Renal cortical epithelial cell (primary cell): ENCODE results near the gene LRMDA. TPM values are rescaled to one million over a fixed set of nuclear protein-coding genes. Genes with fewer than 3 reads are reported as not detected.
"Not testable (repeated sequence)": the region's sequence is repeated elsewhere in the genome, so short reads cannot be mapped to it uniquely, and the experiment has no call there.

ENCODE experiments used
- DNase-seq: peaks from one replicate; pipeline ENCODE4 v3.0.0-alpha.2; 2011; ENCODE audit warnings: low read depth
- total RNA-seq: library from RNA; depleted of rRNA; stranded (reverse); fragments of >200 nt; gene quantifications from 2 replicates; pipeline ENCODE4 v1.2.3, GENCODE V29; 2014

LRMDA gene
- total RNA-seq, 1 donor from 2014 or later, result 11.7 TPM

- no peak for DNase-seq
Observed at GRCh38 chr10:76040830-76041220, 609.4 kb downstream of the LRMDA start.

- DNase-seq, result no peak
Observed at GRCh38 chr10:76041551-76041950, 610.1 kb downstream of the LRMDA start.

DNA sequence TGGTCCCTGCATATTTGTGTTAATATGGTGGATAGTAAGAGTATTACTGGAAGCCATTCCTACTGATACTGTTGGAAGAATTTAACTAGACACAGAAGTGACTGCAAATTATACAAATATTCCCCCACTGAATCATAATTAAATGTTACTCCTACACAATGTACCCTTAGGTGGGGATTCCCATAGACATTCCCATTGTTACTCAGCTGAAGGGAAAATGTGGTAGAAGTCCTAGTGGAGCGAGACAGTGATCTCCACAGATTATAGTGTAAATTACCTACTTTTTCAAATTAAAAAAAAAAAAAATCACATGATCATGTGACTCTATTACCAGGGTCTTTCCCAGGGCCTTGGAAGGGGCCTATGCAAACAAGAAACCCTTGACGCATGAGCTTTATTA is 611.8 kb downstream of the LRMDA start:
- DNase-seq, result peak; percentile 34

DNA sequence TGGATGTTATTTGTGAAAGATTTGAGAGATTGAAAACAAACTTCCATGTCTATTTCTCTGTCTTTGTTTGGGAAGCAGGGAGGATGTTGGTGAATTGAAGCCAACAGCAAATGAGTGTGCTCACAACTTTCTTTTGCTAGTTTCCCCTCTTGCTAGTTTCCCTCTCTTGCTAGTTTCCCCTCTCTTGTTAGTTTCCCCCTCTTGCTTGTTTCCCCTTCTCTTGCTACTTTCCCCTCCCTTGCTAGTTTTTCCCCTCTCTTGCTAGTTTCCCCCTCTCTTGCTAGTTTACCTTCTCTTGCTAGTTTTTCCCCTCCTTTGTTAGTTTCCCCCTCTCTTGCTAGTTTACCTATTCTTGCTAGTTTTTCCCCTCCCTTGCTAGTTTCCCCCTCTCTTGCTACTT is 613.3 kb downstream of the LRMDA start:
- no peak for DNase-seq

DNA sequence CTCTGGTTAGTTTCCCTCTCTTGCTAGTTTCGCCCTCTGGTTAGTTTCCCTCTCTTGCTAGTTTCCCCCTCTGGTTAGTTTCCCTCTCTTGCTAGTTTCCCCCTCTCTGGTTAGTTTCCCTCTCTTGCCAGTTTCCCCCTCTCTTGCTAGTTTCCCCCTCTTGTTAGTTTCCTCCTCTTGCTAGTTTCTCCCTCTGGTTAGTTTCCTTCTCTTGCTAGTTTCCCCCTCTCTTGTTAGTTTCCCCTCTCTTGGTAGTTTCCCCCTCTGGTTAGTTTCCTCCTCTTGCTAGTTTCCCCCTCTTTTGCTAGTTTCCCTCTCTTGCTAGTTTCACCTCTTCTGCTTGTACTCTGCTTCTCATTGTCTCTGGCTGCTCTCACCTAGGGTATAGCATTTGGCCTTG is 613.8 kb downstream of the LRMDA start:
- DNase-seq, result no peak

- no peak for DNase-seq
Observed at GRCh38 chr10:76047521-76047920, 616.1 kb downstream of the LRMDA start.

- peak; percentile 88 for DNase-seq
Observed at GRCh38 chr10:76049581-76050290, 618.3 kb downstream of the LRMDA start.

DNA sequence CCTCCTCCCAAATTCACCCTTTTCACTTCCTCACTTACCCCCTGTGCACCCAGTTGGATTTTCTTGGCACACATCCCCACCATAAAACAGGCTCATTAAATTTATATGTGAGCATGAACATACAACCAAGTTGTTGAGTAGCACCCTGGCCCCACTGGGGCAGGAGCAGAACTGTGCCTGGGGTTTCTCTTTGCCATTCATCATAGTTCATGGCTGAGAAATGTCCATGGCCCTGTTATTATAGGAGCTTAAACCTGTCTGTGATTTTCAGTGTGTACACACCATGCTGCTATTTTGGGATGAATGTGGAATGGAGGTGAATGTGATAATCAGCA is 618.8 kb downstream of the LRMDA start:
- DNase-seq, result no peak

DNA sequence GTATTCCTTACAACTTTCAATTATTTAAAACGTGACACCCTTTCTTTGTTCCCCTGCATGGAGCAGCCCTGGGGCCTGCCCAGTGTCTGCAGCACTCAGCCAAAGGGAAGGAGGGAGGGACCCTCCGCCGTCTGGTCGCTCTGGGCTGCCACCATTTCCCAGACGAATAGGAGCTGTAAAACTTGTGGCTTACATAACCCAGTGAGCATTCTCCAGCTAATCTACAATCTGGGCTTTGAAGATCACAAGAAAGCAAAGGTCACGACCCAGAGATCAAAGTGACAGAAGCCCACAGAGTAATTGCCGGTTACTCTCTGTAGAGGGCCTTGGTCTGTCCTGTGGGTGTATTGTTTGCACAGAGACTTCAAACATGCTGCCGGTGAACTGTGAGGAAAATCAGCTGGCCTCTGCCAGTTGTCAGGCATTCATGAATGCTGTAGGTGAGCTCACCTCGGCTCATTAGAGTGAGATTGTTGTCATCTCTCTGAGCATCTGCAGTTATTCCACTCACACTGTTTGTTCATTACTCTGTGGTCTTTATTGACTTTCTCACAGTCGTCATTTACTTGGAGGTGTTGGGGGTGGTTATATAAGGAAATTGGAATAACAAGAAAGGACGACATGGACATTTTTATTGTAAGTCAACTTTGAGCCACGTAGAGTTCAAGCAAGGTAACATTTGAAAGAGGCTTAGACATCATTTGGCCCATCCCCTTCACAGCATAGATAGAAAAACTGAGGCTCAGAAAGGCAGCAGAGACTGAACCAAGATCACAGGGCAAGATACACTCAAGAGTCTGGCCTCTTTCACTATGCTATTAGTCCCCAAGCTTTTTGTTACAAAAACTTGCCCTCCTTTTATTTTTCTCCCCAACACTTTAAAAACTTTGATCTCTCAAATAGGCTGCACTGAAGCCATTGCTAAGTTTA is 619.8 kb downstream of the LRMDA start:
- peak; percentile 5 for DNase-seq

DNA sequence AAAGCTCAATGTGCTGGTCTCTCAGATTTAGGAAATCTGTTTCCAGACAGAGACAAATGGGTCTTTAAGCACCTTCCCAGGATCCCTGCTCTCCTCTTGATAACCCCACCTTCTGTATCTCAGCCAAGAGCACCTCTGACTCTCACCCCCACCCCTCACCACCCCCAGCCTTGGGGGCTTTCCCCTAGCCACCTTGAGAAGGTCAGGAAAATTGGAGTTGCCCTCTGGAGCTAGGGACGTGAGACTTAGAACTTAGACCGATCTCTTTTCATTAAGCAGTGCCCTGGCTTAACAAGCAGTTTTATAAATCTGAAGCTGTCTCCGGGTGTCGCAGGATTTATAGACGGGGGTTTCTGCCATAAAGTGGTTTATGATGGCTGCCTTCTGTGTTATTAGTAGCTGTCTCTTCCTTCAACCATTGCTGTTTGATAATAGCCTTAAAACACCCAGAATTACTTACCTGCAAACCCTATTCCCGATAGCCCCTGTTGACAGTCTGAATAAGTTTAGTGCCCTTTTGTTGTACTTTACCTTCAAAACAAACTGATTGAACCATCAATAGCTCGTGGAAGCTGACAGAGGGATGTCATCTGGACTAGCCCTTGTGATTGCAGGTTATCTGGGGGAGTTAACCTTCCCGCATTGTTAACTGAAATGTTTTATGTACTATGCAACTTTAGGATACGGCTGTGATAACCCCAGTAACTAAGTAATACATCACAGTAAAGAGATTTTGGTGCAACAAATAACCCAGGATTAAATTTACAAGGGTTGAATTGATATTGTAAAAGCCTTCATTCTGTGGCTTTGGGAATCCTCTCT is 621.5 kb downstream of the LRMDA start:
- no peak for DNase-seq

DNA sequence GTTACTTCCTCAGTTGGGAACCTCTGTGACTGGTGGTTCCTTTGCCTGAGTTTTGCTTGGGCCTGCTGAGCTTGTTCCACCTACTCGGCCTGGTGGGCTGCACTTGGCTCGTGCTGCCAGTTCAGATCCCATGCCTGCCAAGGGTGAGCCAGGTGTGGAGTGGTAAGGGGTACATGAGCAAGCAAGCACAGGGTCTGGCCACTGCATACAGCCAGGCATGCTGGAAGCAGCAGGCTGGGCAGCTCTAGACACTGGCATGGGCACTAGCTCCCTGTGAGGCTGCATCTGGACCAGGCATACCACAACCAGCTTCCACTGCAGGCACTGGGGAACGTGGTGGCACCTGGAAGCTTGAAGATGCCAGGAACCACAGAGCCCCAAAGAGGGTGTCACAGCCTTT is 624.0 kb downstream of the LRMDA start:
- no peak for DNase-seq

- DNase-seq, result no peak
Observed at GRCh38 chr10:76055963-76056362, 624.5 kb downstream of the LRMDA start.

DNA sequence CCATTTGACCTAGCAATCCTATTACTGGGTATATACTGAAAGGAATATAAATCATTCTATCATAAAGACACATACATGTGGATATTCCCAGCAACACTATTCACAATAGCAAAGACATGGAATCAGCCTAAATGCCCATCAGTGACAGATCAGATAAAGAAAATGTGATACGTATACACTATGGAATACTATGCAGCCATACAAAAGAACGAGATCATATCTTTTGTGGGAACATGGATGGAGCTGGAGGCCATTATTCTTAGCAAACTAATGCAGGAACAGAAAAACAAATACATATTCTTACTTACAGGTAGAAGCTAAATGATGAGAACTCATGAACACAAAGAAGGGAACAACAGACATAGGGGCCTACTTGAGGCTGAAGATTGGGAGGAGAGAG is 629.6 kb downstream of the LRMDA start:
- not testable (repeated sequence) for DNase-seq

DNA sequence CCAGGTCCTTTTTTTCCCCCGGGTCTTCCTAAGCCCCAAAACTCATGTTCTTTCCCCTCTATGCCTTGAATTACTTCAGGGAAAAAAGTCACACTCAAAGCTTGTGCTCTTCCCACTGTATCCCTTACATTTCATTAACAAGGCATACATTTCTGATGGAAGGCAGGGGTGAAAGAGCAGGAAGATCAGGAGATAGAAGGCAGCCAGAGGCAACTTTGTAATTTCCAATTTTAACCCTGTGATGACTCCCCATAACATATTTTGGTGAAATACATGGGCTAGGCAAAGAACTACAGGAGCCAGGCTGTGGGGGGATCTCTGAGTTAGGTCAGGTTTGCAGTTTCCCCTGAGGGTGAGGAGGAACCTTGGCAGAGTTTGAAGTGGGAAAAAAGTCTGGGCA is 635.0 kb downstream of the LRMDA start:
- no peak for DNase-seq

DNA sequence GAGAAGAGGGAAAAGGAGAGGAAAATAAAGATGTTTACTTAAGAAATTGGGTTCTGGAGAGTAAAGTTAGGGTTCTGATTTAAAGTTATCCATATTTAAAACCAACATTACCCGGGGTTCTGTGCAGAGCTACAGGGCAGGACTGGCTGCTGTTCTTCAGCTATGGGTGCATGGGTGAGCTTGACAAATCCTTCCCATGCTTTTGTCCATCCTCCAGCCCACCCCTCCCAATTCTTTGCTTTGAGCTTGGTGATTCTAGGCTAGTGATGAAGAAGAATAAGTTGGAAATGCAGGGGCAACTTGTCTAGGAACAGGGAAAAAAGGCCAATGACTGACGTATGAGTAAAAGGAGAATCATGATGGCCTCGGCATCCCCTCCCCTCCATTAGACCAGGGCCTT is 636.0 kb downstream of the LRMDA start:
- DNase-seq, result no peak

- no peak for DNase-seq
Observed at GRCh38 chr10:76068856-76069255, 637.4 kb downstream of the LRMDA start.

DNA sequence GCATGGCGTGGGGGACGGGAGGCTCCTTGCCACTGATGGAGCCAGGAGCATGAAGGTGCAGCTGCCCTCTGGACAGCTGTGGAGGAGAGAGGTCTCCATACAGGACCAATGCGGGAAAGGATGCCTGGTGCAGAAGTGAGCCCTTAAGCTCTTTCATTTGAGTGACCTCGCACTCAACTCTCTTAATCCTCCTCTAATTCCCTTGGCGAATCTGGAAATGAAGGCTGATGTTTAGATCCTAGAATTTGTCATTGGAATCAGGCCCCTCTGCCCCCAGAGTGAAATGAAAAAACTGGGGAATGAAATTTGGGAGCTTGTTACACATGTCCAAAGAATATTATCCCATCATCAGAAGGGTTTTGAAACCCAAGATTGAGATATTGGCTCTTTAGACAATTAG is 639.5 kb downstream of the LRMDA start:
- DNase-seq, result no peak

DNA sequence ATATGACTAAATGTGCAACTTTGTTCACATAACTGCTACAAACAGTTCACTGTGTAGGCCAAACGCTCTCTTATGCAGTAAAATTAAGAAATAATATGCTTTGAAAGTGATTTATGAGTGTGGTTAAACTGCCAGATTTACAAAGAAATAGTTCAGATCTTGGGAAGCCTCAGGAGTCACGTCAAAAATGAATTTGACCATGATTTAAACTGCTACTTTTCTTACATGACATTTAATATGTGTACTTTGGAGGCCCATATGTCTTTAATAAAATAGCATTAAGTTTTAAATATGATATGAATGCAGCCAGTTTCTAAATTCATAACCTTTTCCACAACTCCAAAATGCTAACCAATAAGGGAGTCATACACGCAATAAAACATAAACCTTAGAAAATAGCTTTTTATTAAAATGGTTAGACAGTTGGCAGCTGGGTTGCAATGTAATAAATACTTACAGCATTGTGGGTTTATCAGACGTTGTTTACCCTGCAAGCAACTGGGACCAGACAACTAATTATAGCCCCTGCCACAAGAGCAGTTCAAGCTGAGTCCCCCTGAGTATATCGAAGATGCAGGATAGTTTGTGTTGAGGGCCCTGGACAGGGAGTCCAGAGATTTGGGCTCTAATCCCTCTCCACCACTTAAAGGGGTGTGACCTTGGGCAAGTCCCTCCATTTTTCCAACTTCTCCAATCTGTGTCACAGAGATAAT is 640.4 kb downstream of the LRMDA start:
- no peak for DNase-seq

GRCh38 chr10:76072384-76072783 is 641.0 kb downstream of the LRMDA start:
- DNase-seq, result no peak

DNA sequence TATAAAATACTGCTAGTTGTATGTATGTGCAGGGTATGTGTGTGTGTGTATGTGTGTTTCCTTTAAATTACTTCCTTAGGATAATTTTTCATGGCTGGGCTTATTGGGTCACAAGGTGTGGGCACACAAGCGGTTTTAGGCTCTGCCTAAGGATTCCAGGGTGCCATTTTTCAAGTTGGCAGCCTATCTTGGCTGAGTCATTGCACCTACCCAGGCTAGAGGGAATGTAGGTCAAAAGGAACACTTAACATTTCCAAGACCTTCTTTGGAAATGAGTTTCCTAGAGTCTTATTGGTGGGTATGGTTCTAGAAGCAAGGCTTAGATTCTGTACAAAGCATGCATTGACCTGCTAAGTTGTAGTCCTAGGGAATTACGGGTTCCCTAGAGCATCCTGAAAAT is 642.1 kb downstream of the LRMDA start:
- no peak for DNase-seq

DNA sequence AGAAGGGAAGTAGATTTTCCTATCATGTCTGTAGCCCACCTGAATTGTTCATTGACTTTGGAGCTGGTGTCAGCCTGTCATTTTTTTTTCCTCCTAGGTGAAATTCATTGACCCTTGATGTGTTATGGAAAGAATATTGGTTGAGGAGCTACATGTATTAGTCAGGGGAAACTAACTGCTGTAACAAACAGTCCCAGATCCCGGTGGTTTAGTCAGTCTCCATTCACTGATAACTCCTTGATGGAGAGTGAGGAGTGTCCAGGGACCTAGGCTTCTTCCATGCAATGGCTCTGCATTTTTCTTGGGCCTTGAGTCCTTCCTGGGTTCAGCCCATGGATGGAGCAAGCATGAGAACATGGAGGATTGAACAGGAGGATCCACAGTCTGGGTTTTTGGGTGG is 643.2 kb downstream of the LRMDA start:
- DNase-seq, result no peak

DNA sequence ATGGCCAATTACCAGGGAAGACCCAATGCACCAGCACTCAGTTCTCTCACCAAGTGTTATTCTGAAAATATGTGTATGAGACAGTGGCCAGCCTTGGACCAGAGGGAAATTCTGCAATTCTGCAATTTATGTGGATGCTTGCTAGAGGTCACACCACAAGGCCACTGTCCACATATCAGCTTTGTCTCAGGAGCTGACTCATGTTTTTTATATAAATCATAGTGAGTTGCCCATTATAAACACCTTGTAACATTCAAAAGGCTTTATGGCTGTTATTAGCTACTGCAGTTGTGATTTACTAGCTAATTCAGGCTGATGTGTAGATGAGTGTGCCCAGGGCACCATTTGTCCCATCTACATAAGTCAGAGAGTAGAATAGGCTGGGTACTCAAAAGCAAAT is 649.0 kb downstream of the LRMDA start:
- peak; percentile 82 for DNase-seq
